ENCODE results near the gene PPIB.

Gene PPIB

GRCh38 chr15:64143276-64143675 is 19.5 kb downstream of the PPIB start:
- TF ChIP-seq CTCF (IDR thresholded peaks at IDR 0.05): no peak

- no peak for TF ChIP-seq CTCF (IDR thresholded peaks at IDR 0.05)
Observed at GRCh38 chr15:64141798-64142512, 20.9 kb downstream of the PPIB start.

GRCh38 chr15:64138331-64138941 is 24.4 kb downstream of the PPIB start:
- no peak for TF ChIP-seq CTCF (IDR thresholded peaks at IDR 0.05)

- no peak for TF ChIP-seq CTCF (IDR thresholded peaks at IDR 0.05)
Observed at GRCh38 chr15:64137226-64137833, 25.5 kb downstream of the PPIB start.

- TF ChIP-seq CTCF (IDR thresholded peaks at IDR 0.05): no peak
Observed at GRCh38 chr15:64136347-64136746, 26.5 kb downstream of the PPIB start.

- no peak for TF ChIP-seq CTCF (IDR thresholded peaks at IDR 0.05)
Observed at GRCh38 chr15:64134345-64134829, 28.4 kb downstream of the PPIB start.

- no peak for TF ChIP-seq CTCF (IDR thresholded peaks at IDR 0.05)
Observed at GRCh38 chr15:64133623-64134344, 29.0 kb downstream of the PPIB start.

Measured in LNCAP (cell line).